Epithelial cell of esophagus (primary cell): ENCODE data around the gene MLXIPL.
"Not testable (repeated sequence)": the region's sequence is repeated elsewhere in the genome, so short reads cannot be mapped to it uniquely, and the experiment has no call there.

Source experiments
- DNase-seq: peaks from one replicate; pipeline ENCODE4 v3.0.0; 2010; ENCODE audit warnings: low read depth
- H3K4me3 ChIP-seq: 2 replicates; pipeline ENCODE4 v1.5.1; 2011; ENCODE audit warnings: mild to moderate bottlenecking, low read length, control low read depth
- CTCF ChIP-seq: IDR thresholded peaks from 2 replicates; pipeline ENCODE4 v1.5.1; 2011; ENCODE audit warnings: low read depth, mild to moderate bottlenecking, low read length, control low read depth, inconsistent platforms; ENCODE audit not compliant: insufficient read depth; ENCODE audit errors: missing control alignments

Gene MLXIPL

DNA sequence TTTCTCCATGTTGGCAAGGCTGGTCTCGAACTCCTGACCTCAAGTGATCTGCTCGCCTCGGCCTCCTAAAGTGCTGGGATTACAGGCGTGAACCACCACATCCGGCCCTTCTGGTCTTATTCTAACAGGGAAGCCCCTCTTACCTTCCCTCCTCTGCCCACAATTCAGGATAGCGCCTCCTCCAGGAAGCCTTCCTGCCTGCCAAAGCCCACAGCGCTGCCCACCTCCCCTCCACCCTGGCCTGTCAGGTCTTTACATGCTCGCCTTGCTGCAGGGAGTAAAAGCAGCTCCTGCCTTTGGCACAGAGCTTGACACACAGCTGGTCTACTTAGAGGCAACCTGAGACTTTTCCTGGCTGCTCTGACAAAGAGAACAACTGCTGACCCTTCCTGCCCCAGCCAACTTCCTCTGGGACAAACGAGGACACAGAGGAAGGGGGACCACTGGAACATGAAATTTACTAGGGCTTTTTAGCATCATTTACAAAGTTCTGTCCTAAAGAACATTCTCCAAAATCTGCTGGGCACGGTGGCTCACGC is 13.2 kb downstream of the MLXIPL start:
- no peak for TF ChIP-seq CTCF
- DNase-seq, result no peak

GRCh38 chr7:73610105-73610504 is 14.2 kb downstream of the MLXIPL start:
- DNase-seq, result no peak
- TF ChIP-seq CTCF, result no peak
- no peak overlapping the region for H3K4me3 ChIP-seq

More for the DNA sequence above, 13.2 kb downstream of the MLXIPL start:
- H3K4me3 ChIP-seq, result no peak overlapping the region

DNA sequence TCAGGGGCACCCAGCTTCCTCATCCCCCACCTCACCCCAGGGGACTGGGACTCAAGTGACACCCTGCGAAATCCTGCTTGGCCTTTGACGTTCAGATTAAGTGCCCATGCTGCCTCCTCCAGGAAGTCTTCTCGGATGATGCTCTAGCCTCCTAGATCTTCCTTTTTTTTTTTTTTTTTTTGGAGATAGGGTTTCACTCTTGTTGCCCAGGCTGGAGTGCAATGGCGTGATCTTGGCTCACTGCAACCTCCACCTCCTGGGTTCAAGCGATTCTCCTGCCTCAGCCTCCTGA is 16.7 kb downstream of the MLXIPL start:
- not testable (repeated sequence) for H3K4me3 ChIP-seq, DNase-seq

- peak; percentile 29 for DNase-seq
- TF ChIP-seq CTCF, result peak; percentile 90
- no peak overlapping the region for H3K4me3 ChIP-seq
Measured at GRCh38 chr7:73606801-73607691, 17.3 kb downstream of the MLXIPL start.

DNA sequence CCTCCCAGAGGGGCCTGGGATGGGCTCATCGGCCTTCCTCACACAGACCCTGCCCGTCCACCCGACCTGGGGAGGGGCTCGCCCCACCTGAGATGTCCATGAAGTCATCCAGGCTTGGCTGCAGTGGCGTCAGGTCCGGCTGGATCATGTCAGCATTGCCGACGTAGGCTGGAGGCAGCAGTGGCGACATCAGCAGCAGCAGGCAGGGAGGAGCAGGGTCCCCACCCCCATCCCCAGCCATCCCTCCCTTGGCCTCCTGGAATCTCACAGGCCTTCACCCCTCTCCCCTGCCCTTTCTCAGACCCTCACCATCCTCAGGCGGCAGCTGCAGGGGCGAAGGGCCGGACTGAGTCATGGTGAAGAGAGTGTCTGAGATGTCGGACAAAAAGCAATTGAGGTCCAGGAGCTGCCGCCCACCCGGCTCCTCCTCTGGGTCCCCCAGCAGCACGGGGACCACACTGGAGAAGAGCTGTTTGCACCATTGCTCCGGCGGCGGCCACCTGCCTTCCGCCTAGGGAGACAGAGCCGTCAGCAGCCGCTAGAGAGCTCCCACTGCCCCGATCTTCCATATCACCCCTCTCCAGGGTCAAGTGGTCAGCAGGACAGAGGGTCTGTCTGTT is 18.6 kb downstream of the MLXIPL start:
- H3K4me3 ChIP-seq, result no peak overlapping the region
- TF ChIP-seq CTCF, result no peak
- no peak for DNase-seq

DNA sequence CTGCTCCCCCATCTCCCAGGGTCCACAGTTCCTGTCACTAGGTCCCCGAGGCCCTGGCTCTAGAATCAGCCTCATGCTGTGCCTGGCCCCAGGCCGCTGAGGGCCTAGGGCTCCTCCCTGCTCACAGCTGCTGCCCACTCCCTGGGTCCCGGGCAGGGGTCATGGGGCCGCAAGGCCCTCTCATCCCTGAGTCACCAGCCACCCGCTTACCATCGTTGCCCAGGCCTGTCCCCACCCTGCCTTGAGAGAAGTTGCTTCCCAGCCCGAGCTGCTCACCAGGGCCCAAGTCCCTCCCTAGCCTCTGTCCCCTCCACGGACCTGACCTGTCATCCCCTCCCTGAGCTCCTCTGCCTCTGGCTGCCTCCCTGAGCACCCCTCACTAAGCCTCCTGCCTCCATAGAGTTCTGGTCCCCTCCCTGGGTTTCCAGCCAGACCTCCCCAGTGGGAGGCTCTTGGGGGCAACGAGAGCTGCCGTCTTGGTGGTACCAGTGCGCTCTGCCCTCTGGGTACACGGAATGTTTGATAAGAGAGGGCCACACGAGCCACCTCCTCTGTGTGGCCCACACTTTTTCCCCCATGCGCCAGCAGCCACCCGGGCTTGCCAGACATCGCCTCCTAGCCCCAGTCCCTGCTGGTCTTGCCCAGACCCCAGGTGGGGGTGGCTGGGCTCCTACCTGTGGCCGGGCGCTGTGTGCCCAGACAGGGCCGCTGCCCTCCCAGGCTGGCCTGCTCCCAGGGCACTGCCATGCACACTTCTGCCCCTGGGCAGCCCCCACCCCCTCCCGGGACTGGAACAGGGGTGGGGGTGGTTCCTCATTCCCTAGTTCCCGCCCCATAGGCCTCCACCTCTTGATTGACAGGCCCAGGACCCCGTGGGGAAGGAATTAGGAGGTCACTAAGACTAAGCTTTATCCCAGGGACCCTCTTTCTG is 21.3 kb downstream of the MLXIPL start:
- TF ChIP-seq CTCF, result no peak
- peak; percentile 36 for DNase-seq
- H3K4me3 ChIP-seq, result no peak overlapping the region

DNA sequence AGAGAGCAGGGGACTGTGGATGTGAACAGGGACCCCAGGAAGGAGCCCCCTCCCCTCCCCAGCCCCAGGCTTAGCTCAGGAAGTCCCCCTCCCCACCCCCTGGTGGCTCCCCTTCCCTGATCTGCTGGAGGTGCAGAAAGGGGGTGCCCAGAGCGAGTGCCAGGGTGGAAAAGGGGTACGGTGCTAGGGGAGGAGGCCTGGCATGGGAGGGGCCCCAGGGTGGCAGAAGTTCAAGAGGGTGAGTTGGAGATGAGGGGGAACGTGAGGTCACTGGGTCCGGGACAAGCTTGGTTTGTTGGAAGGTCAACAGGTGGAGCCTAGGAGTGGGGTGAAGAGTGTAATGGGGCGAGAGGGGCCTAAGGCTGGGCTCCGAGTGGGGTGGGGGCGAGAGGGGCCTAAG is 24.4 kb downstream of the MLXIPL start:
- DNase-seq, result no peak
- no peak overlapping the region for H3K4me3 ChIP-seq
- no peak for TF ChIP-seq CTCF
